ENCODE measurements around the gene TNIK.
A peak's percentile ranks its signal among the peaks of the same experiment; 100 is the strongest.

Gene TNIK

GRCh38 chr3:171176244-171176933 lies 283.8 kb downstream of the TNIK start:
- H2BK120ac ChIP-seq (ENCODE audit: low read depth, low read length): no peak overlapping the region
- no peak overlapping the region for H3K4ac ChIP-seq (ENCODE audit: low read depth in 1 of 2, low read length in 2 of 2)
- no peak overlapping the region for H4K8ac ChIP-seq (ENCODE audit: low read length)
- no peak overlapping the region for H4K91ac ChIP-seq (ENCODE audit: low read length)
- H3K79me1 ChIP-seq (replicated peaks; ENCODE audit: low read length, poor library complexity, severe bottlenecking): peaks cover 4% of the 10 kb centered on the region
- WGBS: 98% methylated on average over 5 of the region's 5 CpGs
- no peak overlapping the region for H3K14ac ChIP-seq (ENCODE audit: low read length in 2 of 2)
- H2AFZ ChIP-seq (ENCODE audit: low read depth, low read length): no peak overlapping the region
- no peak overlapping the region for H2BK12ac ChIP-seq (ENCODE audit: low read length in 2 of 2)
- DNase-seq: no peak
- no peaks in the 10 kb centered on the region for H3K27me3 ChIP-seq (ENCODE audit: control insufficient read depth in 1 of 2, insufficient read depth in 1 of 2, low read length in 2 of 2)
- no peak overlapping the region for H3K4me2 ChIP-seq (ENCODE audit: low read length, poor library complexity, severe bottlenecking)
- no peaks in the 10 kb centered on the region for H3K9me3 ChIP-seq (ENCODE audit: control insufficient read depth, low read length)
- no peak overlapping the region for H2BK15ac ChIP-seq (ENCODE audit: low read depth, poor library complexity, severe bottlenecking)
- no peak overlapping the region for H3K23ac ChIP-seq (ENCODE audit: low read length in 2 of 2)
- peak overlapping the region in 1 of 2 experiments; percentile 63 for H3K4me3 ChIP-seq (ENCODE audit: insufficient read depth in 1 of 2, low read depth in 1 of 2, low read length in 2 of 2)
- H3K4me1 ChIP-seq (ENCODE audit: control insufficient read depth, insufficient read depth, low read depth, low read length): peaks cover 3% of the 10 kb centered on the region
- peaks cover 3 to 16% of the 10 kb centered on the region in 2 experiments for H3K36me3 ChIP-seq (ENCODE audit: control insufficient read depth in 1 of 2, insufficient read depth in 2 of 2, low read depth in 1 of 2, low read length in 2 of 2)
- H2AK5ac ChIP-seq (ENCODE audit: low read length, severe bottlenecking): no peak overlapping the region
- H3K9ac ChIP-seq (ENCODE audit: low read length): peak overlapping the region; percentile 79
- H2BK5ac ChIP-seq (ENCODE audit: low read depth, low read length, poor library complexity, severe bottlenecking): no peak overlapping the region
- no peak overlapping the region for H3K18ac ChIP-seq (ENCODE audit: low read depth in 1 of 2, low read length in 2 of 2)
- no peak overlapping the region for H3K27ac ChIP-seq (ENCODE audit: low read length, poor library complexity, severe bottlenecking)

GRCh38 chr3:171175741-171176234 lies 284.4 kb downstream of the TNIK start:
- Histone ChIP-seq H3K14ac (ENCODE audit: low read length in 2 of 2) (no peak overlapping the region), H4K8ac (ENCODE audit: low read length) (no peak overlapping the region), H3K27me3 (ENCODE audit: control insufficient read depth in 1 of 2, insufficient read depth in 1 of 2, low read length in 2 of 2) (no peaks in the 10 kb centered on the region), H3K18ac (ENCODE audit: low read depth in 1 of 2, low read length in 2 of 2) (no peak overlapping the region), H3K79me1 (replicated peaks; ENCODE audit: low read length, poor library complexity, severe bottlenecking) (peaks cover 4% of the 10 kb centered on the region), H2BK5ac (ENCODE audit: low read depth, low read length, poor library complexity, severe bottlenecking) (no peak overlapping the region), H3K23ac (ENCODE audit: low read length in 2 of 2) (no peak overlapping the region), H3K36me3 (ENCODE audit: control insufficient read depth in 1 of 2, insufficient read depth in 2 of 2, low read depth in 1 of 2, low read length in 2 of 2) (peaks cover 3 to 18% of the 10 kb centered on the region in 2 experiments), H2BK120ac (ENCODE audit: low read depth, low read length) (no peak overlapping the region), H3K9me3 (ENCODE audit: control insufficient read depth, low read length) (no peaks in the 10 kb centered on the region), H4K91ac (ENCODE audit: low read length) (no peak overlapping the region), H3K4me3 (ENCODE audit: insufficient read depth in 1 of 2, low read depth in 1 of 2, low read length in 2 of 2) (peak overlapping the region in 1 of 2 experiments; percentile 63), H3K27ac (ENCODE audit: low read length, poor library complexity, severe bottlenecking) (no peak overlapping the region), H2BK12ac (ENCODE audit: low read length in 2 of 2) (no peak overlapping the region), H3K4me1 (ENCODE audit: control insufficient read depth, insufficient read depth, low read depth, low read length) (peaks cover 3% of the 10 kb centered on the region), H3K4ac (ENCODE audit: low read depth in 1 of 2, low read length in 2 of 2) (no peak overlapping the region), H2AK5ac (ENCODE audit: low read length, severe bottlenecking) (no peak overlapping the region), H2BK15ac (ENCODE audit: low read depth, poor library complexity, severe bottlenecking) (no peak overlapping the region), H2AFZ (ENCODE audit: low read depth, low read length) (no peak overlapping the region), H3K4me2 (ENCODE audit: low read length, poor library complexity, severe bottlenecking) (no peak overlapping the region), H3K9ac (ENCODE audit: low read length) (peak overlapping the region; percentile 79)
- no peak for DNase-seq
- WGBS: 97% methylated on average over 6 of the region's 7 CpGs

DNA sequence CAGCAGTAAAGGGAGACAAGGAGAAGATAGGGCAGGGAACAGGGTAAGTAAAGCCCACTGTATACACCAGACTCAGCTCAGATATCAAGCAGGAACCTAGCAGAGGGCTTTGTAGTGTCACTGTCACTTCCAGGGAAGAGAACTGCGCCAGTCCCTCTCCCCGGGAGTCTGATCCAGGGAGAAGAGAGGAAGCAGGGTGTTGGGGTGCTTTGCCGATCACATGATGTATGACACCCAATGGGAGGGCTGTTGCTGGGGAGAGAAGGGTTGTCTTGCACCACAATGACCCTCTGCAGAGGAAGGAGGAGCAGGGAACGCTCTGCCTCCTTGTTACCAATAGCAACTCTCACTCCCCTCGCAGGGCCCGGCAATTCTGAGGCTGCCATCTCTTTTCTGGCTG lies 286.5 kb downstream of the TNIK start:
- Histone ChIP-seq H4K8ac (ENCODE audit: low read length) (no peak overlapping the region), H3K4me2 (ENCODE audit: low read length, poor library complexity, severe bottlenecking) (no peak overlapping the region), H3K27me3 (ENCODE audit: control insufficient read depth in 1 of 2, insufficient read depth in 1 of 2, low read length in 2 of 2) (no peaks in the 10 kb centered on the region), H3K14ac (ENCODE audit: low read length in 2 of 2) (no peak overlapping the region), H2BK5ac (ENCODE audit: low read depth, low read length, poor library complexity, severe bottlenecking) (no peak overlapping the region), H3K18ac (ENCODE audit: low read depth in 1 of 2, low read length in 2 of 2) (no peak overlapping the region), H2AFZ (ENCODE audit: low read depth, low read length) (no peak overlapping the region), H3K27ac (ENCODE audit: low read length, poor library complexity, severe bottlenecking) (no peak overlapping the region), H3K9ac (ENCODE audit: low read length) (no peak overlapping the region), H3K36me3 (ENCODE audit: control insufficient read depth in 1 of 2, insufficient read depth in 2 of 2, low read depth in 1 of 2, low read length in 2 of 2) (peaks cover 3 to 18% of the 10 kb centered on the region in 2 experiments), H3K4ac (ENCODE audit: low read depth in 1 of 2, low read length in 2 of 2) (no peak overlapping the region), H2BK12ac (ENCODE audit: low read length in 2 of 2) (no peak overlapping the region), H2BK120ac (ENCODE audit: low read depth, low read length) (no peak overlapping the region), H3K9me3 (ENCODE audit: control insufficient read depth, low read length) (no peaks in the 10 kb centered on the region), H2BK15ac (ENCODE audit: low read depth, poor library complexity, severe bottlenecking) (no peak overlapping the region), H3K79me1 (replicated peaks; ENCODE audit: low read length, poor library complexity, severe bottlenecking) (no peaks in the 10 kb centered on the region), H2AK5ac (ENCODE audit: low read length, severe bottlenecking) (no peak overlapping the region), H3K4me3 (ENCODE audit: insufficient read depth in 1 of 2, low read depth in 1 of 2, low read length in 2 of 2) (no peak overlapping the region), H3K23ac (ENCODE audit: low read length in 2 of 2) (no peak overlapping the region), H4K91ac (ENCODE audit: low read length) (no peak overlapping the region), H3K4me1 (ENCODE audit: control insufficient read depth, insufficient read depth, low read depth, low read length) (peaks cover 3% of the 10 kb centered on the region)
- 89% methylated on average over 5 of the region's 6 CpGs for WGBS
- peak; percentile 25 for DNase-seq

GRCh38 chr3:171172070-171172469 lies 288.1 kb downstream of the TNIK start:
- peaks cover 6% of the 10 kb centered on the region for H3K4me1 ChIP-seq (ENCODE audit: control insufficient read depth, insufficient read depth, low read depth, low read length)
- no peak overlapping the region for H3K9ac ChIP-seq (ENCODE audit: low read length)
- no peak overlapping the region for H3K14ac ChIP-seq (ENCODE audit: low read length in 2 of 2)
- no peak overlapping the region for H4K8ac ChIP-seq (ENCODE audit: low read length)
- no peak overlapping the region for H2BK12ac ChIP-seq (ENCODE audit: low read length in 2 of 2)
- no peaks in the 10 kb centered on the region for H3K9me3 ChIP-seq (ENCODE audit: control insufficient read depth, low read length)
- no peak overlapping the region for H2AFZ ChIP-seq (ENCODE audit: low read depth, low read length)
- no peak overlapping the region for H2BK5ac ChIP-seq (ENCODE audit: low read depth, low read length, poor library complexity, severe bottlenecking)
- WGBS: 9% methylated on average over 1 of the region's 4 CpGs
- H2AK5ac ChIP-seq (ENCODE audit: low read length, severe bottlenecking): no peak overlapping the region
- no peak overlapping the region for H3K4me2 ChIP-seq (ENCODE audit: low read length, poor library complexity, severe bottlenecking)
- no peak overlapping the region for H3K27ac ChIP-seq (ENCODE audit: low read length, poor library complexity, severe bottlenecking)
- no peak for DNase-seq
- H3K18ac ChIP-seq (ENCODE audit: low read depth in 1 of 2, low read length in 2 of 2): no peak overlapping the region
- peaks cover 3 to 18% of the 10 kb centered on the region in 2 experiments for H3K36me3 ChIP-seq (ENCODE audit: control insufficient read depth in 1 of 2, insufficient read depth in 2 of 2, low read depth in 1 of 2, low read length in 2 of 2)
- H3K4me3 ChIP-seq (ENCODE audit: insufficient read depth in 1 of 2, low read depth in 1 of 2, low read length in 2 of 2): no peak overlapping the region
- no peak overlapping the region for H3K23ac ChIP-seq (ENCODE audit: low read length in 2 of 2)
- H2BK15ac ChIP-seq (ENCODE audit: low read depth, poor library complexity, severe bottlenecking): no peak overlapping the region
- no peak overlapping the region for H3K4ac ChIP-seq (ENCODE audit: low read depth in 1 of 2, low read length in 2 of 2)
- H3K27me3 ChIP-seq (ENCODE audit: control insufficient read depth in 1 of 2, insufficient read depth in 1 of 2, low read length in 2 of 2): no peaks in the 10 kb centered on the region
- no peak overlapping the region for H2BK120ac ChIP-seq (ENCODE audit: low read depth, low read length)
- no peaks in the 10 kb centered on the region for H3K79me1 ChIP-seq (replicated peaks; ENCODE audit: low read length, poor library complexity, severe bottlenecking)
- H4K91ac ChIP-seq (ENCODE audit: low read length): no peak overlapping the region
